Endothelial cell of umbilical vein (primary cell): Measurements from ENCODE around the gene SYT6. TPM values are rescaled to one million over a fixed set of nuclear protein-coding genes. Genes with fewer than 3 reads are reported as not detected.

ENCODE experiments used
- BruUV-seq: library from RNA; stranded (reverse); fragments of 400-500 nt; replicated peaks from 2 replicates; lab custom pipeline; 2021; lab: Mats Ljungman, UMichigan
- CTCF ChIA-PET: fragments of 300-600, 350-600 bp; sonication (Branson Sonifier 250); formaldehyde crosslinking; loops from one replicate; lab custom pipeline; 2021; ENCODE audit warnings: antibody characterized with exemption, inconsistent platforms; lab: Charles Lee
- POLR2A ChIA-PET: fragments of 300-600, 350-600 bp; sonication (Branson Sonifier 250); formaldehyde crosslinking; loops from one replicate; lab custom pipeline; 2021; ENCODE audit warnings: antibody characterized with exemption, inconsistent platforms; lab: Charles Lee
- DNase-seq: peaks from one replicate; pipeline ENCODE4 v3.0.0-alpha.2; 2011; ENCODE audit warnings: low read depth, low spot score
- FAIRE-seq: peaks from 2 replicates; lab custom pipeline; 2011; peaks lifted over from hg19 to GRCh38; lab: Jason Lieb, UNC
- H2AFZ ChIP-seq: 2 replicates; pipeline ENCODE4 v1.6.0; 2012; ENCODE audit warnings: low read depth, low read length, control low read depth, inconsistent platforms
- H3K27ac ChIP-seq: 2 replicates; pipeline ENCODE4 v1.5.1; 2011; ENCODE audit warnings: low read depth, mild to moderate bottlenecking, control low read depth, low read length, moderate library complexity; ENCODE audit not compliant: insufficient read depth
- H3K27me3 ChIP-seq, 2 experiments: 2 replicates each; pipeline versions ENCODE4 v1.6.0 to v1.6.1; 2011; ENCODE audit warnings: low read length in 2 of 2, mixed read lengths in 1 of 2; ENCODE audit not compliant: control insufficient read depth in 2 of 2, insufficient read depth in 2 of 2
- H3K36me3 ChIP-seq, 2 experiments: 2 replicates in 1 of 2; 3 replicates in 1 of 2; pipeline ENCODE4 v1.5.1; 2011; ENCODE audit warnings: low read length in 2 of 2, mild to moderate bottlenecking in 1 of 2, moderate library complexity in 1 of 2; ENCODE audit not compliant: control insufficient read depth in 2 of 2, insufficient read depth in 2 of 2; ENCODE audit errors: extremely low read depth in 1 of 2
- H3K4me1 ChIP-seq: 3 replicates; pipeline ENCODE4 v1.5.1; 2011; ENCODE audit warnings: mild to moderate bottlenecking, low read length; ENCODE audit not compliant: control insufficient read depth, insufficient read depth; ENCODE audit errors: extremely low read depth
- H3K4me2 ChIP-seq: 2 replicates; pipeline ENCODE4 v1.6.1; 2011; ENCODE audit warnings: low read length, control low read depth, mixed read lengths; ENCODE audit not compliant: insufficient read depth
- H3K4me3 ChIP-seq, 3 experiments: fragments of 200-600 bp in 1 of 3; sonication (generic), shearing (Covaris generic) in 1 of 3; replicated peaks in 1 of 3; 2 replicates each; pipeline ENCODE4 v1.5.1; 2011 to 2016; ENCODE audit warnings: control low read depth in 3 of 3, low read length in 3 of 3, mild to moderate bottlenecking in 2 of 3, inconsistent platforms in 1 of 3, low read depth in 1 of 3, moderate library complexity in 1 of 3; ENCODE audit not compliant: insufficient read depth in 1 of 3
- H3K79me2 ChIP-seq: 2 replicates; pipeline ENCODE4 v1.6.0; 2012; ENCODE audit warnings: low read length, inconsistent platforms; ENCODE audit not compliant: control insufficient read depth, insufficient read depth
- H3K9ac ChIP-seq: replicated peaks from 2 replicates; pipeline ENCODE3; 2011; ENCODE audit warnings: low read length, control low read depth; ENCODE audit not compliant: insufficient read depth; ENCODE audit errors: extremely low read depth
- H3K9me1 ChIP-seq: replicated peaks from 3 replicates; pipeline ENCODE4 v1.6.0; 2011; ENCODE audit warnings: mild to moderate bottlenecking, low read length; ENCODE audit not compliant: control insufficient read depth, insufficient read depth; ENCODE audit errors: extremely low read depth
- H3K9me3 ChIP-seq: replicated peaks from 2 replicates; pipeline ENCODE4 v1.5.1; 2012; ENCODE audit warnings: low read length, inconsistent platforms; ENCODE audit not compliant: control insufficient read depth, insufficient read depth
- H4K20me1 ChIP-seq: replicated peaks from 2 replicates; pipeline ENCODE3; 2011; ENCODE audit warnings: mild to moderate bottlenecking, low read length; ENCODE audit not compliant: control insufficient read depth, insufficient read depth; ENCODE audit errors: extremely low read depth
- EZH2 ChIP-seq: IDR thresholded peaks from 2 replicates; pipeline ENCODE4 v1.6.1; 2012; ENCODE audit warnings: borderline replicate concordance, low read depth, mild to moderate bottlenecking, moderate library complexity, low read length, inconsistent platforms; ENCODE audit not compliant: severe bottlenecking
- FOS ChIP-seq: IDR thresholded peaks from 2 replicates; pipeline ENCODE4 v1.6.1; 2011; ENCODE audit warnings: mild to moderate bottlenecking, low read length, moderate library complexity, borderline replicate concordance; ENCODE audit not compliant: insufficient read depth
- GATA2 ChIP-seq: IDR thresholded peaks from 2 replicates; pipeline ENCODE4 v1.7.0; 2011; ENCODE audit warnings: low read depth, mild to moderate bottlenecking, moderate library complexity, mixed read lengths, low read length; ENCODE audit not compliant: insufficient read length, insufficient read depth
- JUN ChIP-seq: IDR thresholded peaks from 2 replicates; pipeline ENCODE4 v1.6.1; 2011; ENCODE audit warnings: borderline replicate concordance, low read depth; ENCODE audit not compliant: insufficient read length, insufficient read depth
- MYC ChIP-seq: IDR thresholded peaks from one replicate; pipeline ENCODE4 v1.6.1; 2011; ENCODE audit warnings: mild to moderate bottlenecking, low read depth, low read length
- dilution Hi-C: fragments of 300-500 bp; cut with MboI; formaldehyde crosslinking; loops from one replicate; pipeline ENCODE4 v1.15.0; 2019; ENCODE audit warnings: low sequenced_read_pairs; ENCODE audit not compliant: extremely low pct_ligation_motif_present
- intact Hi-C: fragments of 100-400 bp; cut with micrococcal nuclease; formaldehyde crosslinking; loops from one replicate; pipeline ENCODE4 v1.10.0; 2022
- polyA plus RNA-seq, 4 experiments: library from polyadenylated mRNA; depleted of rRNA in 3 of 4; stranded (reverse) in 3 of 4; unstranded in 1 of 4; fragments of >200 nt; gene quantifications; 2 replicates each; pipeline versions ENCODE4 v1.2.1 to v1.2.3, GENCODE V29; 2011 to 2012; ENCODE audit warnings: missing spikeins in 1 of 4
- total RNA-seq: library from RNA; stranded (reverse); gene quantifications from 2 replicates; pipeline ENCODE4 v1.2.3, GENCODE V29; 2021
- TF ChIP-seq, protein P1 (sequence below), 2 donors: IDR thresholded peaks; 1 replicate in 1 of 2; 2 replicates in 1 of 2; pipeline ENCODE4 v1.5.1; 2011; ENCODE audit warnings: low read length in 2 of 2, mild to moderate bottlenecking in 2 of 2, moderate library complexity in 2 of 2, control low read depth in 1 of 2, inconsistent platforms in 1 of 2, low read depth in 1 of 2; ENCODE audit not compliant: insufficient read depth in 1 of 2; ENCODE audit errors: extremely low read depth in 1 of 2

Gene SYT6
- total and polyA plus RNA-seq, 2 donors (not counting 3 experiments of a cell fraction or from before 2014, with no cell fraction given), result 0.04 TPM; not detected in 1

DNA sequence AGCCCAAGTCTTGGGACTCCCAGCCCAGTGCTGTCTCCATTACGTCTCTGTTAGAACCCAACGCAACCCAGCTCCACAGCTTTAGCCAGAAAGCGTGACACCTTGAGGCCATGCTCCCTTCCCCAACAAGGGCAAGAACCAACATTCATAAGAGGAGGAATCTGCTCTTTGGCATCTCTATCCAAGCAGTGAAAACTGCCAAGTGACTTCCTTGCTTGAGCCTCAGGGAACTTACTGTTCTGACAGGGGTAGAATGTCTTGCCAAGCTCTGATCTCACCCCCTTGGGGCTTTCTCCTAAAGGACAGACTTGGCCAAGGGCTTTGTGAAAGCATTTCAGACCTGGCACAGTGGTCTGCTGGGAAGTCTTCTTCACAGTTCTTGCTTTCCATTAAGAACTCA is 56.6 kb downstream of the SYT6 start:
- dilution Hi-C loops, result no loop called here
- FAIRE-seq (no peak), DNase-seq (no peak)
- Histone ChIP-seq H3K9me3 (no peaks in the 10 kb centered on the region), H3K9me1 (no peaks in the 10 kb centered on the region), H3K4me1 (no peaks in the 10 kb centered on the region), H3K4me2 (no peak overlapping the region), H4K20me1 (no peaks in the 10 kb centered on the region), H3K79me2 (no peaks in the 10 kb centered on the region), H3K9ac (no peak overlapping the region), H3K4me3 (no peak overlapping the region), H3K27me3 (no peaks in the 10 kb centered on the region), H3K36me3 (no peaks in the 10 kb centered on the region), H3K27ac (no peak overlapping the region), H2AFZ (no peak overlapping the region)
- CTCF ChIA-PET, result no interaction called here
- POLR2A ChIA-PET, result no interaction called here
- intact Hi-C loops, result no loop called here
- no peak for TF ChIP-seq FOS
- no TSS peak for BruUV-seq

DNA sequence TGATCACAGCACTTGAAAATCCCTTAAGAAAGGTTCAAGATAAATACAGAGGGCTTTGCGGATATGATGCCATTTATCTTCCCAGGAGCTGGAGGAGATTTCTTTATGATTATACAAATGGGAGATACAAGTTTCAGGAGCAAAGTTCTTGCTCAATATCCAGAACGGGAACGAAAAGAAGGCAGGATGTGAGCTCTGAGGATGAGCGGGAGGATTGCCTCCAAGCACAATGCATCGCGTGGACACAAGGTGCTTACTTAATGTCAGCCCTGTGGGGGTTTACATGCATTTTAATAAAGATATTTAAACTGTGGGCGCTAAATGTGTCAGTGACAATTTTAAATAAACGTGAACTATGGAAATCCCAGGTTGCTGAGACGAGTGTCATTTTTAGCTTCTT is 59.0 kb downstream of the SYT6 start:
- H4K20me1 ChIP-seq, result no peaks in the 10 kb centered on the region
- ChIA-PET POLR2A (no interaction called here), CTCF (no interaction called here)
- DNase-seq (no peak), FAIRE-seq (no peak)
- H3K9me1 ChIP-seq, result no peaks in the 10 kb centered on the region
- no peak overlapping the region for H3K4me3 ChIP-seq
- H3K27ac ChIP-seq, result no peak overlapping the region
- no peak overlapping the region for H3K9ac ChIP-seq
- H3K9me3 ChIP-seq, result no peaks in the 10 kb centered on the region
- no TSS peak for BruUV-seq
- H3K79me2 ChIP-seq, result no peaks in the 10 kb centered on the region
- H3K4me2 ChIP-seq, result no peak overlapping the region
- TF ChIP-seq GATA2, result no peak
- TF ChIP-seq MYC, result no peak
- no peak for TF ChIP-seq EZH2
- TF ChIP-seq JUN, result no peak
- TF ChIP-seq, protein P1, sequence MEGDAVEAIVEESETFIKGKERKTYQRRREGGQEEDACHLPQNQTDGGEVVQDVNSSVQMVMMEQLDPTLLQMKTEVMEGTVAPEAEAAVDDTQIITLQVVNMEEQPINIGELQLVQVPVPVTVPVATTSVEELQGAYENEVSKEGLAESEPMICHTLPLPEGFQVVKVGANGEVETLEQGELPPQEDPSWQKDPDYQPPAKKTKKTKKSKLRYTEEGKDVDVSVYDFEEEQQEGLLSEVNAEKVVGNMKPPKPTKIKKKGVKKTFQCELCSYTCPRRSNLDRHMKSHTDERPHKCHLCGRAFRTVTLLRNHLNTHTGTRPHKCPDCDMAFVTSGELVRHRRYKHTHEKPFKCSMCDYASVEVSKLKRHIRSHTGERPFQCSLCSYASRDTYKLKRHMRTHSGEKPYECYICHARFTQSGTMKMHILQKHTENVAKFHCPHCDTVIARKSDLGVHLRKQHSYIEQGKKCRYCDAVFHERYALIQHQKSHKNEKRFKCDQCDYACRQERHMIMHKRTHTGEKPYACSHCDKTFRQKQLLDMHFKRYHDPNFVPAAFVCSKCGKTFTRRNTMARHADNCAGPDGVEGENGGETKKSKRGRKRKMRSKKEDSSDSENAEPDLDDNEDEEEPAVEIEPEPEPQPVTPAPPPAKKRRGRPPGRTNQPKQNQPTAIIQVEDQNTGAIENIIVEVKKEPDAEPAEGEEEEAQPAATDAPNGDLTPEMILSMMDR (IDR thresholded peaks at IDR 0.05; ENCODE audit: extremely low read depth in 1 of 2, insufficient read depth in 1 of 2, low read depth in 1 of 2, low read length in 2 of 2), result no peak
- no peak for TF ChIP-seq FOS
- no peaks in the 10 kb centered on the region for H3K36me3 ChIP-seq
- dilution Hi-C loops (no loop called here), intact Hi-C loops (no loop called here)
- peaks cover 0 to 2% of the 10 kb centered on the region in 2 experiments for H3K27me3 ChIP-seq
- no peaks in the 10 kb centered on the region for H3K4me1 ChIP-seq
- H2AFZ ChIP-seq, result no peak overlapping the region
